DND-41 (cell line): ENCODE results near the gene DUSP8.

Experiments used
- CTCF ChIP-seq: IDR thresholded peaks from 2 replicates; pipeline ENCODE4 v1.5.1; 2012; ENCODE audit warnings: borderline replicate concordance, low read length, moderate library complexity, mild to moderate bottlenecking; ENCODE audit not compliant: poor library complexity, severe bottlenecking; ENCODE audit errors: extremely low read depth
- EZH2 ChIP-seq: IDR thresholded peaks from 3 replicates; pipeline ENCODE4 v1.6.1; 2012; ENCODE audit warnings: borderline replicate concordance, low read depth, mild to moderate bottlenecking, moderate library complexity, low read length, inconsistent platforms; ENCODE audit not compliant: severe bottlenecking

- TF ChIP-seq CTCF (no peak), EZH2 (no peak)
These were observed 42.3 kb downstream of the DUSP8 start for GRCh38 chr11:1529774-1530173.
